Measurements from ENCODE around the gene WIPI1. TPM values are rescaled to one million over a fixed set of nuclear protein-coding genes. Genes with fewer than 3 reads are reported as not detected.

Gene WIPI1
- total RNA-seq, 1 experiment from 2014 or later = 21.8 TPM

- H3K36me3 ChIP-seq (ENCODE audit: control insufficient read depth, insufficient read depth, low read length) = no peaks in the 10 kb centered on the region
- no TSS peak for BruUV-seq (replicated peaks)
- no peak overlapping the region for H3K4me3 ChIP-seq (ENCODE audit: low read depth, low read length)
- H3K27ac Mint-ChIP-seq (ENCODE audit: unreplicated experiment) = no peak overlapping the region
- H3K4me3 Mint-ChIP-seq (ENCODE audit: unreplicated experiment) = no peak overlapping the region
- POLR2A ChIA-PET = no interaction called here
- H3K36me3 Mint-ChIP-seq (ENCODE audit: insufficient read depth, unreplicated experiment) = no peaks in the 10 kb centered on the region
- no peaks in the 10 kb centered on the region for H3K9me3 Mint-ChIP-seq (ENCODE audit: unreplicated experiment)
- CTCF ChIA-PET = no interaction called here
- intact Hi-C loops (cut with micrococcal nuclease; ENCODE audit: unreplicated experiment) = no loop called here
- no peaks in the 10 kb centered on the region for H3K27me3 ChIP-seq (replicated peaks; ENCODE audit: control insufficient read depth, insufficient read depth, low read length)
- H3K4me1 Mint-ChIP-seq (ENCODE audit: low read depth, unreplicated experiment) = no peaks in the 10 kb centered on the region
- no peaks in the 10 kb centered on the region for H3K4me1 ChIP-seq
- DNase-seq = no peak
- no peak for TF ChIP-seq CTCF (IDR thresholded peaks at IDR 0.05; ENCODE audit: insufficient read depth in 1 of 2, low read depth in 1 of 2, low read length in 1 of 2, severe bottlenecking in 1 of 2, unreplicated experiment in 1 of 2)
- H3K27me3 Mint-ChIP-seq (ENCODE audit: insufficient read depth, unreplicated experiment) = no peaks in the 10 kb centered on the region
- no peaks in the 10 kb centered on the region for H3K9me3 ChIP-seq
Observed at GRCh38 chr17:68425979-68426378, 31.3 kb downstream of the WIPI1 start.

GRCh38 chr17:68424861-68425260 is 32.4 kb downstream of the WIPI1 start:
- H3K9me3 ChIP-seq = no peaks in the 10 kb centered on the region
- intact Hi-C loops (cut with micrococcal nuclease; ENCODE audit: unreplicated experiment) = no loop called here
- no peaks in the 10 kb centered on the region for H3K27me3 Mint-ChIP-seq (ENCODE audit: insufficient read depth, unreplicated experiment)
- no peaks in the 10 kb centered on the region for H3K36me3 ChIP-seq (ENCODE audit: control insufficient read depth, insufficient read depth, low read length)
- no peaks in the 10 kb centered on the region for H3K27me3 ChIP-seq (replicated peaks; ENCODE audit: control insufficient read depth, insufficient read depth, low read length)
- no peaks in the 10 kb centered on the region for H3K9me3 Mint-ChIP-seq (ENCODE audit: unreplicated experiment)
- H3K27ac Mint-ChIP-seq (ENCODE audit: unreplicated experiment) = no peak overlapping the region
- no peaks in the 10 kb centered on the region for H3K36me3 Mint-ChIP-seq (ENCODE audit: insufficient read depth, unreplicated experiment)
- no TSS peak for BruUV-seq (replicated peaks)
- no peak for TF ChIP-seq CTCF (IDR thresholded peaks at IDR 0.05; ENCODE audit: insufficient read depth in 1 of 2, low read depth in 1 of 2, low read length in 1 of 2, severe bottlenecking in 1 of 2, unreplicated experiment in 1 of 2)
- DNase-seq = peak; percentile 17 to 57
- no peaks in the 10 kb centered on the region for H3K4me1 Mint-ChIP-seq (ENCODE audit: low read depth, unreplicated experiment)
- ChIA-PET CTCF (interaction anchor here (0.6 to 1.6 kb wide), 4 partner anchors 11 to 65 kb away, joined by 3 to 6 read pairs (median 4); no protein-coding TSS in a partner anchor), POLR2A (no interaction called here)
- no peak overlapping the region for H3K4me3 Mint-ChIP-seq (ENCODE audit: unreplicated experiment)
- H3K4me1 ChIP-seq = no peaks in the 10 kb centered on the region
- no peak overlapping the region for H3K4me3 ChIP-seq (ENCODE audit: low read depth, low read length)

- no peak overlapping the region for H3K4me3 ChIP-seq (ENCODE audit: low read depth, low read length)
- ChIA-PET CTCF (interaction anchor here (1.6 kb wide), 1 partner anchor 12 kb away, joined by 6 read pairs; no protein-coding TSS in a partner anchor), POLR2A (no interaction called here)
- Mint-ChIP-seq H3K4me3 (ENCODE audit: unreplicated experiment) (no peak overlapping the region), H3K27me3 (ENCODE audit: insufficient read depth, unreplicated experiment) (no peaks in the 10 kb centered on the region), H3K4me1 (ENCODE audit: low read depth, unreplicated experiment) (no peaks in the 10 kb centered on the region), H3K27ac (ENCODE audit: unreplicated experiment) (no peak overlapping the region), H3K9me3 (ENCODE audit: unreplicated experiment) (no peaks in the 10 kb centered on the region), H3K36me3 (ENCODE audit: insufficient read depth, unreplicated experiment) (no peaks in the 10 kb centered on the region)
- no peaks in the 10 kb centered on the region for H3K9me3 ChIP-seq
- BruUV-seq (replicated peaks) = no TSS peak
- intact Hi-C loops (cut with micrococcal nuclease; ENCODE audit: unreplicated experiment) = no loop called here
- H3K27me3 ChIP-seq (replicated peaks; ENCODE audit: control insufficient read depth, insufficient read depth, low read length) = no peaks in the 10 kb centered on the region
- no peak for TF ChIP-seq CTCF (IDR thresholded peaks at IDR 0.05; ENCODE audit: insufficient read depth in 1 of 2, low read depth in 1 of 2, low read length in 1 of 2, severe bottlenecking in 1 of 2, unreplicated experiment in 1 of 2)
- H3K36me3 ChIP-seq (ENCODE audit: control insufficient read depth, insufficient read depth, low read length) = no peaks in the 10 kb centered on the region
- no peaks in the 10 kb centered on the region for H3K4me1 ChIP-seq
- no peak for DNase-seq
Observed at GRCh38 chr17:68424203-68424602, 33.1 kb downstream of the WIPI1 start.
